ENCODE data around the gene POLD3.

The POLD3 gene

DNA sequence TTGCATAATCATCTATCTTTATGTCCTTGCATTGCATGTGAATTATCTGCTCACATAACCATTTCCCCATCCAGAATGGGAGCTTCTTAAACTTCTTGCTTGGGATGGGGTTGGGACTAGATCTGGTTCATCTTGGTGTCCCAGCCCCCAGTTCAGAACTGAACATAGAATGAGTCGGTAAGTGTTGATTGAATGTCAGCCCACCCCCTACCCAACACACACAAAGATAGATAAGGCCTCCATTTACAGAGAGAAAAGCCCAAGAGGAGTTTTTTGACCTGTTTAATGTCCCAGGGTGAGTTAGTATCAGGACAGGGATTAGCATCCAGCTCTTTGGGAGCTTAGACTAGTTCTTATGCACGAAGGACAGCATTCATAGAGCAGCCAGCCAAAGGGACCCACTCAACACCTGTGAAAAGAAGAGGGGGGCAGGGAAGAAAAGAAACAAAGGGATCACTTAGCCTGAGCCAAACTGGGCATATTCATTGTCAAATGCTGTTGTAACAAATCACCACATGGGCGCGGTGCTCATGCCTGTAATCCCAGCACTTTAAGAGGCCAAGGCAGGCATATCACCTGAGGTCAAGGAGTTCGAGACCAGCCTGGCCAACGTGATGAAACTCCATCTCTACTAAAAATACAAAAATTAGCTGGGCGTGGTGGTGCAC, 81.4 kb downstream of the POLD3 start:
- H3K4me3 ChIP-seq (ENCODE audit: low read depth, low read length), result no peak overlapping the region
- in situ Hi-C loops (cut with HindIII; ENCODE audit: low sequenced_read_pairs), result no loop called here
- no peak for TF ChIP-seq CTCF (IDR thresholded peaks at IDR 0.05; ENCODE audit: low read depth, low read length, missing control alignments)
- no peak for DNase-seq (ENCODE audit: low read depth)

DNA sequence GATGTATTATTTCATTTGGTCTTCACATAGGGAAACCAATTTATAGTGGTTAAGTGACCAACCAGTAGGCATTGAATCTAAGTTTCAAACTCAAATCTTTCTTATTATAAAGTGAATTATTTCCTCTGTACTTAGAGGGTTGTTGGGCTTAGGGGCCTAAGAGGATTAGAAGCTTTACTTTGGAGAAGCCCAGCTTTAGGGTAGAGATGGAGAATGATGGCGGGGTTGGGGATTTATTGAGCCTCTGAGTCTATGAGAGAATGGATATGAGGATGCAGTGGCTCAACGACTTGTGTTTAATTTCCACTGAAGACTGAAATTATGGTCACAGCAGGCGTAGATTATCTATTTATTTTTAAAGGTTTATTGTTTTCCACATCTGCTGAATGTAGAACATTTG, 83.4 kb downstream of the POLD3 start:
- in situ Hi-C loops (cut with HindIII; ENCODE audit: low sequenced_read_pairs), result no loop called here
- no peak for TF ChIP-seq CTCF (IDR thresholded peaks at IDR 0.05; ENCODE audit: low read depth, low read length, missing control alignments)
- DNase-seq (ENCODE audit: low read depth), result no peak
- H3K4me3 ChIP-seq (ENCODE audit: low read depth, low read length), result no peak overlapping the region

DNA sequence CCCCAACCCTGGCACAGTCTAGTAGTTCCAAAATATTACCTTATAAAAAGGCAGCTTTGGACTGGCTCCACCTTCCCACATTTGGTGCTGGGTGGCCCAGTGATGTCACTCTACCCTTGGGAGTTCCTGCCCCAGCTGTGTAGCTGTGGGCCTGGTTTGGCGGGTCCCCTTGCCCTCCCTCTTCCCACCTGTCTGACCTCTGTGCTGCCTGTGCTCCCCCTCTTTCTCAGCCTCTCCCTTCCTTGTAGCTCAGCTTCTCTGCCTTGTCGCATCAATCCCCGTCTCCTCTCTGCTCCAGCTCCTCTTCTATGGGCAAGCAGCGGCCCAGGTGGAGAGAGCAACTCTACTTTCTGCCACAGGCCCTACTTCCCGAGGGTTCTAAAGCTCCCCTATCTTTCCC, 84.2 kb downstream of the POLD3 start:
- no peak for TF ChIP-seq CTCF (IDR thresholded peaks at IDR 0.05; ENCODE audit: low read depth, low read length, missing control alignments)
- no peak overlapping the region for H3K4me3 ChIP-seq (ENCODE audit: low read depth, low read length)
- DNase-seq (ENCODE audit: low read depth), result no peak
- in situ Hi-C loops (cut with HindIII; ENCODE audit: low sequenced_read_pairs), result no loop called here

GRCh38 chr11:74677131-74677530, 84.7 kb downstream of the POLD3 start:
- no peak for TF ChIP-seq CTCF (IDR thresholded peaks at IDR 0.05; ENCODE audit: low read depth, low read length, missing control alignments)
- no peak overlapping the region for H3K4me3 ChIP-seq (ENCODE audit: low read depth, low read length)
- in situ Hi-C loops (cut with HindIII; ENCODE audit: low sequenced_read_pairs), result no loop called here
- DNase-seq (ENCODE audit: low read depth), result no peak

DNA sequence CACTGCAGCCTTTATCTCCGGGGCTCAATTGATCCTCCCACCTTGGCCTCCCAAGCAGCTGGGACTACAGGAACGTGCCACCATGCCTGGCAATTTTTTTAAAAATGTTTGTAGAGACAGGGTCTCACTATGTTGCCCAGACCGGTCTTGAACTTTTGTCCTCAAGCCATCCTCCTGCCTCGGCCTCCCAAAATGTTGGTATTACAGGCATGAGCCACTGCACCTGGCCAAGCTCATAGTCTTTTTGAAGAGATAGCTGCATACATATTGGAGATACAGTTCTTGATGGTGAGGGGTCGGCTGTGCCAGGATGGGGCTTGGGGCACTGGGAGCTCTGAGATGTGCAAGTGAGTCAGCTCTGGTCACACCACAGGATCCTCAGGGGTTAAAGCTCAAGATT, 85.7 kb downstream of the POLD3 start:
- no peak for TF ChIP-seq CTCF (IDR thresholded peaks at IDR 0.05; ENCODE audit: low read depth, low read length, missing control alignments)

GRCh38 chr11:74678591-74679512, 86.5 kb downstream of the POLD3 start:
- no peak for DNase-seq (ENCODE audit: low read depth)
- TF ChIP-seq CTCF (IDR thresholded peaks at IDR 0.05; ENCODE audit: low read depth, low read length, missing control alignments), result no peak
- in situ Hi-C loops (cut with HindIII; ENCODE audit: low sequenced_read_pairs), result no loop called here
- no peak overlapping the region for H3K4me3 ChIP-seq (ENCODE audit: low read depth, low read length)

More for the DNA sequence above, 85.7 kb downstream of the POLD3 start:
- no peak for DNase-seq (ENCODE audit: low read depth)
- H3K4me3 ChIP-seq (ENCODE audit: low read depth, low read length), result no peak overlapping the region
- in situ Hi-C loops (cut with HindIII; ENCODE audit: low sequenced_read_pairs), result no loop called here

Measured in astrocyte of the cerebellum (primary cell).